Skeletal muscle satellite cell (primary cell): ENCODE measurements around the gene C1QTNF12.

Experiments used
- H3K27me3 ChIP-seq: 2 replicates; pipeline ENCODE4 v1.7.0; 2013; ENCODE audit warnings: low read length; ENCODE audit not compliant: control insufficient read depth, insufficient read depth
- H3K36me3 ChIP-seq: 2 replicates; pipeline ENCODE4 v1.7.0; 2013; ENCODE audit warnings: mild to moderate bottlenecking, control low read depth, low read length; ENCODE audit not compliant: insufficient read depth
- H3K4me1 ChIP-seq: 2 replicates; pipeline ENCODE4 v1.7.0; 2013; ENCODE audit warnings: low read length; ENCODE audit not compliant: control insufficient read depth, insufficient read depth
- H3K4me2 ChIP-seq: 2 replicates; pipeline ENCODE4 v1.7.0; 2013; ENCODE audit warnings: mild to moderate bottlenecking, low read length
- H3K4me3 ChIP-seq: 2 replicates; pipeline ENCODE4 v1.7.0; 2013; ENCODE audit warnings: low read length
- H3K9ac ChIP-seq: 2 replicates; pipeline ENCODE4 v1.7.0; 2013; ENCODE audit warnings: mild to moderate bottlenecking, low read depth, low read length, moderate library complexity
- H3K9me3 ChIP-seq: replicated peaks from 2 replicates; pipeline ENCODE4 v1.7.0; 2013; ENCODE audit warnings: mild to moderate bottlenecking, control low read depth, low read length

The C1QTNF12 gene

DNA sequence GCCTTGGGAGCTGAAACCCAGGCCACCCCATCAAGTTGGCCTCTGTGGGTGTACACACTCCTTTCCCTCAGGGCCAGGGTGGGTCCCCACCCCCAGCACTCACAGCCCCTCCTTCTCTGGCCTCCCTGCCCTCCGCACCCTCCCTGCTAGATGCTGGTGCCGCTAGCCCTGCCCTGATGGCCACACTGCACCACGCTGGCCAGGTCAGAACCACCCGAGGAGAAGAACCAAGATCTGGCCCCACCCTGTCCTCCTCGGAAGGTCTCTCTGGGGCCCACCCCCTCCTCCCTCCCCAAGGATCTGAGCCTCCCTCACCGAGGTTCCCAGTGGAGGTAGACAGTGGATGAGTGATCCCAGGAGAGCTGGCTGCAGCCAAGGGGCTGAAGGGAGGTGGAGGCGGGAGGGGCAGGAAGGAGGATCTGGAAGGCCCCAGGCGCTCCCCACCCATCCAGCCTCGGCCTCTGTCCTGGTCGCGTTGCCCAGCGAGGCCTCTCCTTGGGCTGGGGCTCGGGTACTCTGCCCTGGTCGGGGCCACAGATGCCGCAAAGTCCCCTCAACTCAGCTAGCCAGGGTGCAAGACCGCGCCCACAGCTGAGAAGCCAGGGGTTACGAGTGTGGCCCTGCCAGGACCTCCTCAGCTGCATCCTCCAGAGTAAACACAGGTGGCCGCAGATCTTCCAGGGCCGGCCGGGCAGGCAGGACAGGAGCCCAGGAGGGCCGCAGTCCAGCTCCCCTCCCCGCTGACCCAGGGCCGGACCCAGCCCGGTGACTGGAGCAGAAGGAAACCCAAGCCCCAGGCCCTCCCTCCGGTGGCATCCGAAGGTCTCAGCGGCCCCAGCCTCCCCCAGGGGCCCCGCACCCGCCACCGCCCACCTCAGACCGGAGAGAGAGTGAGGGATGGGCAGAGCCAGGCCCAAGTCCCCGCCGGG, 9.3 kb downstream of the C1QTNF12 start:
- Histone ChIP-seq H3K4me2 (no peak overlapping the region), H3K9me3 (no peaks in the 10 kb centered on the region), H3K27me3 (peaks cover 8% of the 10 kb centered on the region), H3K4me3 (no peak overlapping the region), H3K4me1 (peaks cover 18% of the 10 kb centered on the region), H3K9ac (no peak overlapping the region), H3K36me3 (peaks cover 14% of the 10 kb centered on the region)

DNA sequence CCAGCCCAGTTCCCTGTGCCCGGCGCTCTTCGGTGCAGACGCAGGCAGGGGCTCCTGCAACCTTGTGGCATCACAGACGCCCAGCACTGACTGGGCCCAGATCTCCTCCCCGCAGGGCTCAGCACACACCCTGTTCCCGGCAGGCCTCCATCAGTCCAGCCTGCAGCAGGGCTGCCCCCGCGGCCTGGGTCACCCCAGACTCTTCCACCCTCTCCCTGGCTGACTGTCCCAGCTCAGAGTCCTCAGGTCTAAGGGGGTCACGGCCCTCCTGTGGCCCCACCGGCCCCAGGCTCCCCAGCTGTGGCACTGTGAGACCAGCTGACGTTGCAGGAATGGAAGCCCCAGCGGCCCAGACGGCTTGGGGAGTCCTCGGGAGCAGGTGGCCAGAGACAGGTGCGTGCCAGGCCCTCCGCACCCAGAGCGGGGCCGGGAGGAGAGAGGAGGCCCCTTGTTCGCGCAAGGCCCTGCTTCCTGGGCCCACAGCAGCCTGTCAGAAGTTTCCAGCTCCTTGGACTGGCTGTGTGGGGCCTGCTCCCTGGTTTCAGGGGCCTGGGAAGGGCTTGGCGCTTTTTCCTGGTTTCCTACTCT, 10.3 kb downstream of the C1QTNF12 start:
- Histone ChIP-seq H3K9me3 (no peaks in the 10 kb centered on the region), H3K4me2 (no peak overlapping the region), H3K4me3 (no peak overlapping the region), H3K4me1 (peaks cover 18% of the 10 kb centered on the region), H3K27me3 (peaks cover 8% of the 10 kb centered on the region), H3K9ac (no peak overlapping the region), H3K36me3 (peaks cover 14% of the 10 kb centered on the region)

DNA sequence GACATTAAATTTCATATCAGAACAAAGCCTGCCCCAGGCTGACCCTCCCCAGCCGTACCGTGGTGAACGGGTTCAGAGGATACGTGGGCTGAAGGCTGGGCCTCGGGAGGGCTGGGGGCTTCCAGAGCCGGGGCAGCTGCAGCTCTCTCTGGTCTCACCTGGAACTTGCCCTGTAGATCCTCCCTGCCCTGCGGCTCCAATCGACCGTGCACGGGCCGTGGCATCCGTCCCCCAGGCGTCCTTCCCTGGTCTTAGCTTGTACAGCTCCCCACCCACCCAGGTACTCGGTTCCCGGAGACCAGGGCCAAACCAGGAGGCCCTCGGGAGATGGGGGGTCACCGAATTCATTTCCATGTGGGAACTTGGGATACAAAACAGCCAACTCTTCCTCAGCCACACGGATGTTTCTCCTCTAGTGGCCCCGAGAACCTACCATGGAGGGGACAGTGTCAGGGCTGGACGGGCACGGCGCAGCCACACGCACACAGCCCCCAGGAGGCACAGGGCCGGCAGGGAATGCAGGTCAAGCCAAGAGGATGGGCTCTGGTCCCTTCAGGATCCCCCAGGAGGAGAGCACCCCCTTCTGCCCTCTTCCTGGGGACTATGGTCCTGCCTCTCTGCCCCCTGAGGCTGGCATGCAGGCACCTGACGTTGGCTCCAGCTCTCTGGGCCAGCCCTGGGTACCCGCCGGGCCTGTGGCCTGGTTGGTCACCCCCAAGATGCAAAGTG, 11.3 kb downstream of the C1QTNF12 start:
- Histone ChIP-seq H3K27me3 (peaks cover 8% of the 10 kb centered on the region), H3K9me3 (no peaks in the 10 kb centered on the region), H3K4me1 (peaks cover 22% of the 10 kb centered on the region), H3K4me2 (no peak overlapping the region), H3K4me3 (no peak overlapping the region), H3K9ac (no peak overlapping the region), H3K36me3 (peaks cover 14% of the 10 kb centered on the region)

DNA sequence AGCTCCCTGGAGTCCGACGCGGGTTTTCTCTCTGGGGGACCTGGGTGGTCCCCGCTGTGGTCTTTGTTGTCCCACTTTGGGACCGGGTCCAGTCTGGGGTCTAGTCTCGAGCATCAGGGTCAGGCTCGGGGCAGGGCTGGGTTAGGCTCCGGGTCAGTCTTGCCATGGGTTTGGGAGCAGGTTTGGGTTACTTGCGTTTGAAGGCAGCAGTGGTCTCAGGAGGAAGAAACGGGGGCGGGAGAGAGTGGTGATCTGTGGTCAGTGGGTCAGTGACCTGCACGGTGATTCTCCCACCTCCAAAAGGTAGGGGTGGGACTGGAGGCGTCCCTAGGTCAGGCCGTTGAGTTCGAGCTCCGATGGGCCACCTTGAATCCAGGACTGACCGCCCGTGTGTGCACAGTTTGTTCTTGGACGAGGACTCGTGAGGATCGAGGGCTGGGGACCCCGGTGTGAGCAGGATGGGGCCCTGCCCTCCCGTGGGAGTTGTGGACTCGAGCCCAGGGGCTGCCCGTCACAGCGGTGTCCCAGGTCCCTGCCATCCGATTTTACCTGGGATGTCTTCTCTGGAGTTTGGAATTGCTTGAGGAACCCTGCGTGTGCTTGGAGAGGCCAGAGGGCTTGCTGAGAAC, 12.2 kb downstream of the C1QTNF12 start:
- no peak overlapping the region for H3K9ac ChIP-seq
- H3K4me2 ChIP-seq = no peak overlapping the region
- no peak overlapping the region for H3K4me3 ChIP-seq
- peaks cover 14% of the 10 kb centered on the region for H3K36me3 ChIP-seq
- peaks cover 8% of the 10 kb centered on the region for H3K27me3 ChIP-seq
- H3K9me3 ChIP-seq = no peaks in the 10 kb centered on the region
- H3K4me1 ChIP-seq = peaks cover 28% of the 10 kb centered on the region

DNA sequence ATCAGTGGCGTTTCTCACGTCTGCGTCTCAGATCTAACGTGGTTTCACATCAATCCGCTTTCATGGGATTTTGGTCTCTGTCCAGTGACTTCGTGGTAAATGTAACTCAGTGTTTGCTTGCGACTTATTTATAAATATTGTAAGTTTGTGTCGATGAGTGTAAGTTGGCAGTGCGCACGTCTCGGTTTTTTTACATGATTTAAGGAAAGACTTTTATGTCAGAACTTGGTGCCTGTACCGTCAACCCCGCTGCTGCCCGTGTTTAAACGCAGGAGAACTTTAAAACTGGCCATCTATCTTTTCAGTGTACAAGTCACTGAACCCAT, 13.0 kb downstream of the C1QTNF12 start:
- H3K4me1 ChIP-seq = peaks cover 28% of the 10 kb centered on the region
- H3K9ac ChIP-seq = no peak overlapping the region
- no peaks in the 10 kb centered on the region for H3K9me3 ChIP-seq
- H3K4me3 ChIP-seq = peak overlapping the region; percentile 73
- H3K27me3 ChIP-seq = peaks cover 8% of the 10 kb centered on the region
- peak overlapping the region; percentile 86 for H3K4me2 ChIP-seq
- H3K36me3 ChIP-seq = peaks cover 21% of the 10 kb centered on the region

DNA sequence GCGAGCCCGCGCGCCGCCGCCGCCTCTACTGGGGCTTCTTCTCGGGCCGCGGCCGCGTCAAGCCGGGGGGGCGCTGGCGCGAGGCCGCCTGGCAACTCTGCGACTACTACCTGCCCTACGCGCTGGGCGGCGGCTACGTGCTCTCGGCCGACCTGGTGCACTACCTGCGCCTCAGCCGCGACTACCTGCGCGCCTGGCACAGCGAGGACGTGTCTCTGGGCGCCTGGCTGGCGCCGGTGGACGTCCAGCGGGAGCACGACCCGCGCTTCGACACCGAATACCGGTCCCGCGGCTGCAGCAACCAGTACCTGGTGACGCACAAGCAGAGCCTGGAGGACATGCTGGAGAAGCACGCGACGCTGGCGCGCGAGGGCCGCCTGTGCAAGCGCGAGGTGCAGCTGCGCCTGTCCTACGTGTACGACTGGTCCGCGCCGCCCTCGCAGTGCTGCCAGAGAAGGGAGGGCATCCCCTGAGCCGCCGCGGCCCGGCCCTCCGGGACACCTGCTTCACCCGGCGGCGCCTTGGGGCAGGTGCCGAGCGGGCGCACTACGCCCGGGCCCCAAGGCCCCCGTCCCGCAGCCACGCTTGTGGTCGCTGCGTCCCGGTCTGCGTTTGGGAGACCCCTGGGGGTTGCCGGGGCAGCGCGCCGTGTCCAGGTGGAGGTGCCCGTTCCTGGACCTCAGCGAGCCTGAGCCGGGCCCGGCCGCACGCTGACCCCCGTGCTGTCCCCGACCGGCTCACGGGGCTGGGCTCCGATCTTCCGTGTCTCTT, 13.5 kb downstream of the C1QTNF12 start:
- Histone ChIP-seq H3K9ac (peak overlapping the region; percentile 64), H3K4me3 (peak overlapping the region; percentile 73), H3K9me3 (no peaks in the 10 kb centered on the region), H3K36me3 (peaks cover 26% of the 10 kb centered on the region), H3K27me3 (peaks cover 2% of the 10 kb centered on the region), H3K4me1 (peaks cover 28% of the 10 kb centered on the region), H3K4me2 (peak overlapping the region; percentile 86)

DNA sequence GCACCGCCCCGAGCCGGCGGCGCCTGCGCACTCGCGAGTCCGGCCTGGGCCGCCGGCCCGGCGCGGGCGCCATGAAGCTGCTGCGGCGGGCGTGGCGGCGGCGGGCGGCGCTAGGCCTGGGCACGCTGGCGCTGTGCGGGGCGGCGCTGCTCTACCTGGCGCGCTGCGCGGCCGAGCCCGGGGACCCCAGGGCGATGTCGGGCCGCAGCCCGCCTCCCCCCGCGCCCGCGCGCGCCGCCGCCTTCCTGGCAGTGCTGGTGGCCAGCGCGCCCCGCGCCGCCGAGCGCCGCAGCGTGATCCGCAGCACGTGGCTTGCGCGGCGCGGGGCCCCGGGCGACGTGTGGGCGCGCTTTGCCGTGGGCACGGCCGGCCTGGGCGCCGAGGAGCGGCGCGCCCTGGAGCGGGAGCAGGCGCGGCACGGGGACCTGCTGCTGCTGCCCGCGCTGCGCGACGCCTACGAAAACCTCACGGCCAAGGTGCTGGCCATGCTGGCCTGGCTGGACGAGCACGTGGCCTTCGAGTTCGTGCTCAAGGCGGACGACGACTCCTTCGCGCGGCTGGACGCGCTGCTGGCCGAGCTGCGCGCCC, 14.2 kb downstream of the C1QTNF12 start, which contains the start of gene B3GALT6:
TSS of gene B3GALT6 (plus strand) at position 30 of the 588 bp plus-strand sequence. CDS start at position 72, 42 bp downstream.
- Histone ChIP-seq H3K27me3 (no peaks in the 10 kb centered on the region), H3K9me3 (no peaks in the 10 kb centered on the region), H3K4me2 (peak within 1 kb of the TSS; percentile 92), H3K9ac (peak within 1 kb of the TSS; percentile 97), H3K4me3 (peak within 1 kb of the TSS; percentile 79), H3K4me1 (peaks cover 25% of the 10 kb centered on the region), H3K36me3 (peaks cover 32% of the 10 kb centered on the region)

DNA sequence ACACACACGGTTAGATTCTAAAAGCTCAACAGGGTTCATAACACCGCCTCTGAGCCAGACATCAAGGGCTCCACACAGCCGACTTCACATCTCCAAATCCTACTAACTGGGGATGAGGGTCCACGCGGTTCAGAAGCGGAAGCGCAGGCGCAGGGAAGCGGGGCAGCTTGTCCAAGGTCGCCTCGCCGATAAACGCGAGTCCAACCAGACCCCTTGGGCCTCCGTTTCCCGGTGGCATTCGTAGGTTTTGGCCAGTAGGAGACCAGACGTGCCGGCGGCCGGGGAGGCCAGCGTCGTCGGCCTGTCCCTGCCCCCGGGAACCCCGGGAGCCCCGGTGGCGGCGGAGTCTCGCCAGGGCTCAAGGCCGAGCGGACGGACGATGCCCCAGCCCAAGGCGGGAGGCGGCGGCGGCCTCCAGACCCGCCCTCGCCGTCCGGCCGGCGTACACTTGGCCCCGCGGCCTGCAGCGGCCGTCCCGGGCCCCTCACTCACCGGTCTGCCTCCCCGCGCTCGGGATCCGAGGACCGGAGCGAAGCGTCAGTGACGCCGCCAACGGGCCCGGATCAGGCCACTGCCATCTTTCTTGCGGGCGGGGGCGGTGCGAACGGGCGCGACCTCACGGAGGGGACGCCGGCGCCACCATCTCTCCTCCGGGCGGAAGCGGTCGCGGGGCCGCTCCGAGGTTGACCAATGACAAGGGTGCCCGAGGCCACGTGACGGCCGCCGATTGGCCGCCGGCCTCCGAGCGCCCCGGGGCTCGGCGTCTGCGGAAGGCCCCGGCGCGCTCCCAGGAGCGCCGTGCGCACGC, 14.9 kb downstream of the C1QTNF12 start, which contains the start of gene SDF4:
TSS of gene SDF4 (minus strand) at position 602 of the 808 bp plus-strand sequence. CDS start 3,229 bp downstream, outside the sequence.
- no peaks in the 10 kb centered on the region for H3K9me3 ChIP-seq
- H3K4me2 ChIP-seq = peak within 1 kb of the TSS; percentile 92
- peak within 1 kb of the TSS; percentile 79 for H3K4me3 ChIP-seq
- H3K36me3 ChIP-seq = peaks cover 37% of the 10 kb centered on the region
- H3K9ac ChIP-seq = peak within 1 kb of the TSS; percentile 97
- peaks cover 24% of the 10 kb centered on the region for H3K4me1 ChIP-seq
- no peaks in the 10 kb centered on the region for H3K27me3 ChIP-seq

DNA sequence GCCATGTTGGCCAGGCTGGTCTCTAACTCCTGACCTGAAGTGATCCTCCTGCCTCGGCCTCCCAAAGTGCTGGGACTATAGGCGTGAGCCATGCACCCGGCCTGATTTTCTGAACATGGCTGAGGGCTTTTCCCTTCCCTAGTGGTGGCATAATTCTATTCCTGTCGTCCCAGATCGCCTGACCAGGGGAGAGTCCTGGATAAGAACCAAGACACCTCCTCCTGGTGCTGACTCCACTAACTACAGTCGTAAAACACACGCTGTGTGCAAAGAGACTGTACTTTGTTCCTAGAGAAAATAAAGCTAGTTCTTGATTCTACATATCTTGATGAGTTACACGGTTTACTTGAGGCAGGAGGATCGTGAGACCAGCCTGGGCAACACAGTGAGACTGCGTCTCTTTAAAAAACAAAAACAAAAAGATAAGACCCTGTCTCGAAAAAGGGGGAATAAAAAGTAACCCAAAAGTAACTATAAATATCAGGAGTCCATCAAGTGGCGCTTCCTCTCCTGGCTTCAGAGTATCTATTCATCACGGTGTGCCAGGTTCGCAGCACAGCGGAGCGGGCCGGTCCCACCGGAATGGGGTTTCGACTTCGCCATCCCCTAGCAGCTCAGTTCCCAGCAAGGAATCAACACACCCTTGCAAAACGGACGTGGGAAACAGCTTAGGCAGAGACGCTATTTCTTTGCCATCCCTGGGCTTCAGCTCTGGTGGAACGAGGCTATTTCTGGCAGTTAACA, 15.7 kb downstream of the C1QTNF12 start:
- Histone ChIP-seq H3K4me1 (peaks cover 24% of the 10 kb centered on the region), H3K9ac (peak overlapping the region; percentile 97), H3K4me2 (peak overlapping the region; percentile 92), H3K27me3 (no peaks in the 10 kb centered on the region), H3K36me3 (peaks cover 42% of the 10 kb centered on the region), H3K4me3 (peak overlapping the region; percentile 79), H3K9me3 (no peaks in the 10 kb centered on the region)
